Liver (tissue), 9 donors: Measurements from ENCODE around the gene ACVR1. TPM values are rescaled to one million over a fixed set of nuclear protein-coding genes. Genes with fewer than 3 reads are reported as not detected.

Experiments
- DNase-seq: peaks from one replicate; pipeline ENCODE4 v3.0.0-alpha.2; 2017; ENCODE audit warnings: low spot score
- H3K27ac ChIP-seq, 2 donors: one replicate each; pipeline ENCODE4 v1.7.0; 2013; ENCODE audit warnings: inconsistent platforms in 2 of 2, low read length in 2 of 2, control low read depth in 1 of 2, low read depth in 1 of 2, mild to moderate bottlenecking in 1 of 2
- H3K27me3 ChIP-seq, 4 donors: one replicate each; pipeline versions ENCODE4 v1.6.1 to v1.7.0; 2013; ENCODE audit warnings: low read length in 3 of 4, inconsistent platforms in 1 of 4, mild to moderate bottlenecking in 1 of 4, moderate library complexity in 1 of 4; ENCODE audit not compliant: control insufficient read depth in 4 of 4, insufficient read depth in 4 of 4
- H3K36me3 ChIP-seq, 4 donors: one replicate each; pipeline versions ENCODE4 v1.6.1 to v1.7.0; 2013; ENCODE audit warnings: low read length in 3 of 4, mild to moderate bottlenecking in 3 of 4, low read depth in 1 of 4, moderate library complexity in 1 of 4; ENCODE audit not compliant: control insufficient read depth in 4 of 4, insufficient read depth in 3 of 4
- H3K4me1 ChIP-seq, 4 donors: one replicate each; pipeline versions ENCODE4 v1.6.1 to v1.7.0; 2013; ENCODE audit warnings: low read length in 3 of 4, mild to moderate bottlenecking in 3 of 4, moderate library complexity in 1 of 4; ENCODE audit not compliant: control insufficient read depth in 4 of 4, insufficient read depth in 4 of 4
- H3K4me3 ChIP-seq, 3 donors: one replicate each; pipeline versions ENCODE4 v1.6.1 to v1.7.0; 2013; ENCODE audit warnings: low read length in 3 of 3, control low read depth in 1 of 3, low read depth in 1 of 3, mild to moderate bottlenecking in 1 of 3
- H3K9ac ChIP-seq, 2 donors: one replicate each; pipeline ENCODE4 v1.7.0; 2013; ENCODE audit warnings: low read length in 2 of 2, mild to moderate bottlenecking in 2 of 2, moderate library complexity in 2 of 2, control low read depth in 1 of 2, low read depth in 1 of 2
- H3K9me3 ChIP-seq, 4 donors: one replicate each; pipeline versions ENCODE4 v1.6.1 to v1.7.0; 2013; ENCODE audit warnings: low read length in 3 of 4; ENCODE audit not compliant: control insufficient read depth in 4 of 4
- ATF3 ChIP-seq: IDR thresholded peaks from 2 replicates; pipeline ENCODE4 v1.6.1; 2016; ENCODE audit warnings: antibody characterized with exemption
- EGR1 ChIP-seq, 2 donors: IDR thresholded peaks; 2 replicates each; pipeline ENCODE4 v1.6.1; 2016 to 2018; ENCODE audit warnings: antibody characterized with exemption in 2 of 2, low read depth in 2 of 2
- FOXA1 ChIP-seq: IDR thresholded peaks from 2 replicates; pipeline ENCODE4 v1.6.1; 2016; ENCODE audit warnings: antibody characterized with exemption
- FOXA2 ChIP-seq: IDR thresholded peaks from 2 replicates; pipeline ENCODE4 v1.6.1; 2016; ENCODE audit warnings: antibody characterized with exemption
- GABPA ChIP-seq, 2 donors: IDR thresholded peaks in 1 of 2; conservative IDR thresholded peaks in 1 of 2; 2 replicates each; pipeline ENCODE4 v1.6.1; 2016; ENCODE audit warnings: antibody characterized with exemption in 2 of 2, mild to moderate bottlenecking in 1 of 2, moderate library complexity in 1 of 2
- HNF4A ChIP-seq, 2 donors: conservative IDR thresholded peaks; 2 replicates each; pipeline ENCODE4 v1.6.1; 2016; ENCODE audit warnings: antibody characterized with exemption in 2 of 2, mild to moderate bottlenecking in 2 of 2
- HNF4G ChIP-seq: IDR thresholded peaks from 2 replicates; pipeline ENCODE4 v1.6.1; 2016; ENCODE audit warnings: antibody characterized with exemption
- JUND ChIP-seq, 2 donors: IDR thresholded peaks; 2 replicates each; pipeline ENCODE4 v1.6.1; 2016; ENCODE audit warnings: antibody characterized with exemption in 2 of 2
- MAX ChIP-seq: IDR thresholded peaks from 2 replicates; pipeline ENCODE4 v1.6.1; 2016; ENCODE audit warnings: antibody characterized with exemption
- NR2F2 ChIP-seq: IDR thresholded peaks from 2 replicates; pipeline ENCODE4 v1.6.1; 2016; ENCODE audit warnings: antibody characterized with exemption
- RAD21 ChIP-seq, 2 donors: IDR thresholded peaks; 2 replicates each; pipeline ENCODE4 v1.6.1; 2016; ENCODE audit warnings: antibody characterized with exemption in 2 of 2, mild to moderate bottlenecking in 2 of 2
- REST ChIP-seq: IDR thresholded peaks from 2 replicates; pipeline ENCODE4 v1.6.1; 2016; ENCODE audit warnings: antibody characterized with exemption, mild to moderate bottlenecking
- TAF1 ChIP-seq: conservative IDR thresholded peaks from 2 replicates; pipeline ENCODE4 v1.6.1; 2016; ENCODE audit warnings: antibody characterized with exemption, mild to moderate bottlenecking
- ZBTB33 ChIP-seq: IDR thresholded peaks from 2 replicates; pipeline ENCODE4 v1.6.1; 2016; ENCODE audit warnings: antibody characterized with exemption
- WGBS: extraction: QIAGEN DNeasy Blood & Tissue Kit; methylation state at CpG from one replicate; pipeline ENCODE4 v1.1.7; 2013; 5-methylcytosine and 5-hydroxymethylcytosine counted together
- polyA plus RNA-seq, 2 donors: library from polyadenylated mRNA; stranded (reverse) in 1 of 2; unstranded in 1 of 2; fragments of 200-250 nt in 1 of 2; fragments of >200 nt in 1 of 2; fragmentation: Nextera tagmentation in 1 of 2; extraction: Ambion mirVana in 1 of 2; gene quantifications; one replicate each; pipeline versions ENCODE4 v1.2.1 to v1.2.3, GENCODE V29; 2013 to 2015
- total RNA-seq, 2 donors: library from RNA; depleted of rRNA; stranded (reverse); fragments of >200 nt; gene quantifications; one replicate each; pipeline ENCODE4 v1.2.3, GENCODE V29; 2014
- TF ChIP-seq, protein P1 (sequence below): fragments of 150-350 bp; IDR thresholded peaks from 2 replicates; pipeline ENCODE4 v1.5.1; 2017; ENCODE audit warnings: improper control_type of control experiment, low read depth, low read length; ENCODE audit not compliant: missing input control
- donor health status: healthy.
- donor health status: healthy.
- donor health status: healthy.
- donor health status: healthy.
- donor health status: healthy.

ACVR1 gene
- total and polyA plus RNA-seq, 4 donors: 6.2 to 20.4 (median 8.5) TPM

DNA sequence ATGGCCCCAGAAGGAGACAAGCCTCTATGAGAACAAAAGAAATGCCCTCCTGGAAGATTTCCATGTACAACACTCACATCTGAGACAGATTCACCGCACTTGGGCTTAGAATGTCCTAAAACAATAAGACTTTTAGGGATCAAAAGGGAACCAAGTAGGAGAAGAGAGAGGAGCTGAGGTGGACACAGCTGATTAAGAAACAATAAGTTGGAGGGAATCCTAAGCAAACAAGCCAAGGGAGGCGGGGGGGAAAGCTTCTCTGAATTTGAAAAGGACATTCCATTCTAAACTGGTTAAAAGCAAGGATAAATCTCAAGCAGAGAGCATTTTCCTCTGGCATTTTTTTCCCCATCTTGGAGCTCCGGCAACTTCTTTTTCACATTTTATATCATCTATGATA lies 9.9 kb downstream of the ACVR1 start:
- 37% methylated on average over 3 of the region's 3 CpGs for WGBS
- TF ChIP-seq GABPA (IDR thresholded peaks at IDR 0.05 in 1 of 2, conservative IDR thresholded peaks at IDR 0.05 in 1 of 2) (no peak), ZBTB33 (no peak), HNF4G (no peak), RAD21 (IDR thresholded peaks at IDR 0.05) (no peak), HNF4A (conservative IDR thresholded peaks at IDR 0.05) (no peak), MAX (no peak), FOXA1 (no peak), TAF1 (no peak), EGR1 (IDR thresholded peaks at IDR 0.05; ENCODE audit: low read depth in 2 of 2) (peak in 1 of 2 donors; percentile 8), NR2F2 (no peak), FOXA2 (peak; percentile 40), REST (no peak), JUND (IDR thresholded peaks at IDR 0.05) (no peak), ATF3 (no peak)
- TF ChIP-seq, protein P1, sequence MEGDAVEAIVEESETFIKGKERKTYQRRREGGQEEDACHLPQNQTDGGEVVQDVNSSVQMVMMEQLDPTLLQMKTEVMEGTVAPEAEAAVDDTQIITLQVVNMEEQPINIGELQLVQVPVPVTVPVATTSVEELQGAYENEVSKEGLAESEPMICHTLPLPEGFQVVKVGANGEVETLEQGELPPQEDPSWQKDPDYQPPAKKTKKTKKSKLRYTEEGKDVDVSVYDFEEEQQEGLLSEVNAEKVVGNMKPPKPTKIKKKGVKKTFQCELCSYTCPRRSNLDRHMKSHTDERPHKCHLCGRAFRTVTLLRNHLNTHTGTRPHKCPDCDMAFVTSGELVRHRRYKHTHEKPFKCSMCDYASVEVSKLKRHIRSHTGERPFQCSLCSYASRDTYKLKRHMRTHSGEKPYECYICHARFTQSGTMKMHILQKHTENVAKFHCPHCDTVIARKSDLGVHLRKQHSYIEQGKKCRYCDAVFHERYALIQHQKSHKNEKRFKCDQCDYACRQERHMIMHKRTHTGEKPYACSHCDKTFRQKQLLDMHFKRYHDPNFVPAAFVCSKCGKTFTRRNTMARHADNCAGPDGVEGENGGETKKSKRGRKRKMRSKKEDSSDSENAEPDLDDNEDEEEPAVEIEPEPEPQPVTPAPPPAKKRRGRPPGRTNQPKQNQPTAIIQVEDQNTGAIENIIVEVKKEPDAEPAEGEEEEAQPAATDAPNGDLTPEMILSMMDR: no peak
- peak overlapping the region; percentile 29 to 47 for H3K27ac ChIP-seq

DNA sequence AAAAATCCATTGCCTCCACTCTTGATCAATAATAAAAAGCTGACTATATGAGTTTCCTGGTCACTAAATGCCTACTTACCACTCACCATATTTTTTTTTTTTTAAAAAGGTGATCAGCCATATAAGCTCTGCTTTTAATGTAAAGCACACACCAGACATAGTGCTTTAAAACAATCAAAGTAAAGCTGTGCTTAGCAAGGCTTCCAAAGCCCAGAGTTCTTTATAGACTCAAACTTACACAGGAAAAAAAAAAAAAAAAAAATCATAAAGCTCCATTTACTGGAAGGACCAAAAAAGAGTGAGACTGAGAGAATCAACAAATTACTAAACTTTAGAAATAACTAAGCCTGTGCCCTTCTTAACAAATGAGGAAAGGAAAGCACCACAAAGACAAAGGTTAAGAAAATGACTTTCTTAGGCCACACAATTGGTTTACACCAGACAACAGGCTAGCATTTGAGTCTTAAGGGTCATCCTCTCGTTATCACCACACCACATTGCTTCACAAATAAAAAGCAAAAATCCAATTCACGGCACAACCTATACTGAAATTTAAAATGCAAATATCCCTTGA lies 11.2 kb downstream of the ACVR1 start:
- WGBS: 71% methylated on average over 2 of the region's 2 CpGs
- no peak for TF ChIP-seq MAX
- TF ChIP-seq REST: no peak
- TF ChIP-seq HNF4G: no peak
- no peak for TF ChIP-seq ATF3
- no peak for TF ChIP-seq FOXA2
- TF ChIP-seq ZBTB33: no peak
- no peak for DNase-seq
- Histone ChIP-seq H3K9ac (no peak overlapping the region), H3K36me3 (no peaks in the 10 kb centered on the region), H3K27ac (peak overlapping the region in 1 of 2 donors; percentile 6), H3K9me3 (no peaks in the 10 kb centered on the region), H3K4me1 (peaks cover 4 to 46% (median 34%) of the 10 kb centered on the region in 4 donors), H3K4me3 (no peak overlapping the region), H3K27me3 (no peaks in the 10 kb centered on the region)

More for the DNA sequence above, 9.9 kb downstream of the ACVR1 start:
- no peaks in the 10 kb centered on the region for H3K9me3 ChIP-seq
- H3K4me1 ChIP-seq: peaks cover 7 to 58% (median 44%) of the 10 kb centered on the region in 4 donors
- DNase-seq: no peak
- no peak overlapping the region for H3K9ac ChIP-seq
- H3K27me3 ChIP-seq: no peaks in the 10 kb centered on the region
- no peak overlapping the region for H3K4me3 ChIP-seq
- H3K36me3 ChIP-seq: no peaks in the 10 kb centered on the region
